ENCODE results near the gene KMT2C.

Gene KMT2C

GRCh38 chr7:152369518-152369917, 66.3 kb downstream of the KMT2C start:
- H3K4me1 ChIP-seq (ENCODE audit: control insufficient read depth, insufficient read depth, low read length) = no peaks in the 10 kb centered on the region
- CTCF ChIA-PET = no interaction called here
- TF ChIP-seq ZBTB7A (tag by site-specific recombination; IDR thresholded peaks at IDR 0.05; ENCODE audit: low read depth) (no peak), ZNF148 (tag by site-specific recombination; IDR thresholded peaks at IDR 0.05; ENCODE audit: borderline replicate concordance) (no peak), ZNF24 (tag by site-specific recombination; IDR thresholded peaks at IDR 0.05) (no peak), ZNF350 (tag by site-specific recombination; IDR thresholded peaks at IDR 0.05) (no peak), OVOL3 (tag by site-specific recombination; IDR thresholded peaks at IDR 0.05) (no peak)
- no peak overlapping the region for H3K4me3 ChIP-seq (ENCODE audit: low read depth, low read length)
- no peaks in the 10 kb centered on the region for H3K36me3 ChIP-seq (ENCODE audit: control insufficient read depth in 2 of 2, insufficient read depth in 1 of 2, low read length in 2 of 2)
- H3K9me3 ChIP-seq (ENCODE audit: control insufficient read depth, insufficient read depth, low read depth, low read length) = no peaks in the 10 kb centered on the region
- POLR2A ChIA-PET = no interaction called here
- no peak overlapping the region for H3K27ac ChIP-seq (ENCODE audit: extremely low read depth, low read depth, low read length)

- ChIA-PET POLR2A (no interaction called here), CTCF (interaction anchor here (0.8 to 1.5 kb wide), 2 partner anchors 27 to 30 kb away, joined by 3 to 4 read pairs; no protein-coding TSS in a partner anchor)
- TF ChIP-seq ZNF239 (tag by site-specific recombination; IDR thresholded peaks at IDR 0.05) = no peak
- no peak for TF ChIP-seq ZNF138 (tag by site-specific recombination; IDR thresholded peaks at IDR 0.05; ENCODE audit: borderline replicate concordance)
- no peak for TF ChIP-seq ZBTB6 (tag by site-specific recombination; IDR thresholded peaks at IDR 0.05)
- TF ChIP-seq ZNF354C (tag by site-specific recombination; IDR thresholded peaks at IDR 0.05; ENCODE audit: borderline replicate concordance, low read depth) = no peak
- no peak for TF ChIP-seq ZNF510 (tag by site-specific recombination; IDR thresholded peaks at IDR 0.05; ENCODE audit: insufficient replicate concordance)
- TF ChIP-seq PATZ1 (tag by site-specific recombination; IDR thresholded peaks at IDR 0.05) = no peak
- TF ChIP-seq KLF10 (tag by site-specific recombination; IDR thresholded peaks at IDR 0.05) = no peak
- no peak for TF ChIP-seq TRIM28 (IDR thresholded peaks at IDR 0.05; ENCODE audit: borderline replicate concordance, low read length)
- no peak for TF ChIP-seq ZNF19 (tag by site-specific recombination; IDR thresholded peaks at IDR 0.05; ENCODE audit: low read depth)
- no peak for TF ChIP-seq ZNF10 (tag by site-specific recombination; IDR thresholded peaks at IDR 0.05)
- TF ChIP-seq ZBTB8A (tag by site-specific recombination; IDR thresholded peaks at IDR 0.05) = no peak
- no peak for TF ChIP-seq TSHZ1 (tag by site-specific recombination; IDR thresholded peaks at IDR 0.05; ENCODE audit: borderline replicate concordance)
- TF ChIP-seq ZNF169 (tag by site-specific recombination; IDR thresholded peaks at IDR 0.05) = no peak
- TF ChIP-seq PRDM10 (tag by site-specific recombination; IDR thresholded peaks at IDR 0.05) = no peak
- Histone ChIP-seq H3K4me1 (ENCODE audit: control insufficient read depth, insufficient read depth, low read length) (peaks cover 2% of the 10 kb centered on the region; the same call in 1 of the 2 replicates), H3K9me3 (ENCODE audit: control insufficient read depth, insufficient read depth, low read depth, low read length) (no peaks in the 10 kb centered on the region), H3K36me3 (ENCODE audit: control insufficient read depth in 2 of 2, insufficient read depth in 1 of 2, low read length in 2 of 2) (no peaks in the 10 kb centered on the region), H3K27ac (ENCODE audit: extremely low read depth, low read depth, low read length) (no peak overlapping the region), H3K4me3 (ENCODE audit: low read depth, low read length) (no peak overlapping the region)
Measured at GRCh38 chr7:152367170-152367569, 68.6 kb downstream of the KMT2C start.
